ENCODE results near the gene SSU72.

SSU72 gene

GRCh38 chr1:1574721-1575537 lies at the start of gene SSU72:
Gene SSU72, minus strand, starts transcription at chr1:1574863. Its CDS starts 306 bp downstream, at chr1:1574557.
- DNase-seq, result peak; percentile 91

- DNase-seq, result no peak
These were observed 49.2 kb upstream of the SSU72 start for GRCh38 chr1:1623631-1624442.

DNA sequence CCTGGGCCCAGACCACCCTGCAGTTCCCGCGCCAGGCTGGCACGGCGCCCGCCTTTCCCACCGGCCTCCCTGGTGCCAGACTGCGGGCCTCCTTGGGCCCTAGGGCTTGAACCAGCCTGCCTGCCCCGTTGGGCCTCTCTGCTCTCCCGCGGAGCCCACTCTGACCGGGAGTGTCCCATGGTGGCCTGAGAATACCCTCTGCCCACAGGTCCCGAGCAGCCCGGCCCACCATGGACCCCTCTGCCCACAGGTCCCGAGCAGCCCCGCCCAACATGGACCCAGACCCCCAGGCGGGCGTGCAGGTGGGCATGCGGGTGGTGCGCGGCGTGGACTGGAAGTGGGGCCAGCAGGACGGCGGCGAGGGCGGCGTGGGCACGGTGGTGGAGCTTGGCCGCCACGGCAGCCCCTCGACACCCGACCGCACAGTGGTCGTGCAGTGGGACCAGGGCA lies 48.5 kb upstream of the SSU72 start:
- no peak for DNase-seq

DNA sequence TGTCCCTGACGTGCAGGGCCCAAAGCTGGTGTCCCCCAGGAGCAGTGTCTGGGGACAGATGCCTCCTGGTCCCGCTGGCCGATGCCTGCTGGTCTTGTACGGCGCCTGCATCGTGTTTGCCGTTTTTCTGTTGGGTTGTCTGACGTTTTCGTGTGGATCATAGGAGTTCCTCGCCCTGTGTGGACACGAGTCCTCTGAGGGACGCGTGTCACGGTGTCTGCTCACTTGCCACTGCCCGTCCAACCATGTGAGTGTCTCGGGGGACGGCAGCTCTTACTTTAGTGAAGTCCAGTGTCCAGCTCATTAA lies 48.1 kb upstream of the SSU72 start:
- no peak for DNase-seq

DNA sequence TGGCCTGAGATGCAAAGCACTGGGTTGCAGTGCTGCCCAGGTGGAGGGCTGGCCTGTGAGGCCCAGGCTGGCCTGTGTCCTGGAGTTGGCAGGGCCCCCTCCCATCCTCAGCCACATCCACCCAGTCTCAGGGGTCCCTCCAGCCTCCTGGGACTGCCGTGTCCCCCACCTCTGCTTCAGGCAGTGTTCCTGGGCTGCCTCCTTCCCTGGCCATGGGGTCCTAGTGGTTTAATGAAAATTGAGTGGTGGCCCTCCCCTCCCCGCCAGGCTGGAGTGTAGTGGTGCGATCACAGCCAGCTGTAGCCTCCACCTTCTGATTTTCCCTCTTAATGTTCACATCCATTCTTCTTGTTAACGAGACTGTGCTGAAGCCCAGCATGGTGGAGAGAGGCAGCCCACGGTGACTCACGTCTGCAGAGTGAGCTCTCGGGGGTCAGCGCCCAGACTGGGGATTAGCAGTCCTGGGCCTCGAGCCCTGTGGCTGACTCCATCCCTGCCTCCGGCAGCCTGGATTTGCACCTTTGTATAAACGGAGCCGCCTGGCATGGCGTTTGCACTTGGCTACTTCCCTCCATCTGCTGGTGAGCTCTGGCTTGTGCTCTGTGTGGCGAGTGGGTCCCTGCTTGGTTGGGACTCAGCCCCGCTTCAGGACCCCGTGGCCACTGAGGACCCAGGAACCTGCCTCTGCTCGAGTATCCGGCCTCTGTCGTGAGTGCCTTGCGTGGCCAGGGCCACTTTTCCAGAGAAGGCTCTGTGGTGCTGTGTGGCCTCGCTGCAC lies 47.5 kb upstream of the SSU72 start:
- peak; percentile 36 for DNase-seq

- DNase-seq, result no peak
These were observed 46.7 kb upstream of the SSU72 start for GRCh38 chr1:1621173-1622009.

GRCh38 chr1:1620433-1621139 lies 45.9 kb upstream of the SSU72 start:
- DNase-seq, result no peak

- no peak for DNase-seq
These were observed 45.3 kb upstream of the SSU72 start for GRCh38 chr1:1619917-1620361.

GRCh38 chr1:1618396-1619068 lies 43.9 kb upstream of the SSU72 start:
- DNase-seq, result no peak

DNA sequence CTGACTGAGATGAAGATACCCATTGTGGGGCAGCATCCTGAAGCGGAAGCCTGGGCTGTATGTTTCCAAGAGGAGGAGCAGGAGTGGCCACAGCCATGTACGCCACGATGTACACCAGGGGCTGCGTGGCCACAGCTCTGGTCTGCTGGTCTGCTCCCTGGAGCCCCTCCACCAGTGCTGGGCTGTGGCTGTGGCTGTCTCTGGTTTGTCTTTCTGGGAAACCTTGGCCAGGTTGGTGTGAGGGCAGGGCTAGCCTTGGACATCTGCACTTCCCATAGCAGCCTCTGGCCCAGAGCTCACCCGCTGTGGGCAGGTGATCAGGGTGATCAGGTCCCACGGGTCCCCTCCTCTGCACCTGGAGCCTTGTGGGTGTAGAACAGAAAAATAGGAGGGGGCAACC lies 43.3 kb upstream of the SSU72 start:
- DNase-seq, result no peak

DNA sequence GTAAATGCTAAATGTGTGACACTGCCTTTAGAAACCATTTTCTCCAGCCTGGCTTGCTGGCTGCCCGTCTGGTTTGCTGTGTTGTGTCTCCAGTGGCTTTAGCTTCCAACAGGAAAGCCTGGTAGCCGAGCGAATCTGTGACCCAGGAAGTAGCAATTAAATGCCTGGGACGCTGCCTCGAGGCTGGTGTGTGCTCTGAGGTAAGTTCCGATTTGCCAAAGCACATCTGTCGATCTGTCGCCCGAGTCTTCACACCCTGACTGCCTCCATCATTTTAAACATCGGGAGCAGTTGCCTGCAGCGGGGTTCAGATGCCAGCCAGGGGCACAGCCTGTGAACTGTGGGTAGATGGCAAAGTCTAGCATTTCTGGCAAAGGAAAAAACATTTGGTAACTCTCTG lies 42.9 kb upstream of the SSU72 start:
- no peak for DNase-seq

- no peak for DNase-seq
These were observed 42.2 kb upstream of the SSU72 start for GRCh38 chr1:1616838-1617237.

DNA sequence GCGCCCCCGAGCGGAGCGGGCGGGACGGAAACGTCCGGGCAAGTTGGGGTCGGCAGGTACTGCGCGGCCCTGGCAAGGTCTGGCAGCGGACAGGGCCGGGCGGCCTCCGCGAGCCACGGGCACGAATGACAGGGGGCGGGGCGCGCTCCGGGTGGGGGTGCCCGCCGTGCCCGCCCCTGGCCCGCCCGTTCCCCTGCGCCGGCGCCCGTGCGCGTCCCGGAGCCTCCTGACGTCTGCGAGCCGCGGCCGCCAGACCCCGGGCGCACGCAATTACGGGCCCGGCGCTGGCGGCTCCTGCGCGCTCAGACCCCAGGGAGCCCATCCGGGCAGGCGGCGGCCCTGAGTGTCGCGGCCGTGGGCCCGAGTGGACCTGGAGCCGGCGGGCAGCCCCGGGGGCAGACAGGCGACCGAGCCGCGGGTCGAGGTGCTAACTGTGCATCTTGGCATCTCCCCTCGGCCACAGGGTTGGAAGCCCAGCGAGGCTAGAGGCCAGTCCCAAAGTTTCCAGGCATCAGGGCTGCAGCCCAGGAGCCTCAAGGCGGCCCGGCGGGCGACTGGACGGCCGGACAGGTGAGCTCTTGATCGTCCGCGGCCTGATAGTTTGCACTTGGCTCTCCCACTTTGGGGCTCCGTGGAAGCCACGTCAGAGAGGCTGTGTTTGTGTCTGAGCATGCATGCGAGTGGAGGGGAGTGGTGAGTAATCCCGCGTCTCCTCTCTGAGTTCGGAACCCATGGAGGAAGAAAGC lies 41.6 kb upstream of the SSU72 start:
- peak; percentile 18 for DNase-seq

DNA sequence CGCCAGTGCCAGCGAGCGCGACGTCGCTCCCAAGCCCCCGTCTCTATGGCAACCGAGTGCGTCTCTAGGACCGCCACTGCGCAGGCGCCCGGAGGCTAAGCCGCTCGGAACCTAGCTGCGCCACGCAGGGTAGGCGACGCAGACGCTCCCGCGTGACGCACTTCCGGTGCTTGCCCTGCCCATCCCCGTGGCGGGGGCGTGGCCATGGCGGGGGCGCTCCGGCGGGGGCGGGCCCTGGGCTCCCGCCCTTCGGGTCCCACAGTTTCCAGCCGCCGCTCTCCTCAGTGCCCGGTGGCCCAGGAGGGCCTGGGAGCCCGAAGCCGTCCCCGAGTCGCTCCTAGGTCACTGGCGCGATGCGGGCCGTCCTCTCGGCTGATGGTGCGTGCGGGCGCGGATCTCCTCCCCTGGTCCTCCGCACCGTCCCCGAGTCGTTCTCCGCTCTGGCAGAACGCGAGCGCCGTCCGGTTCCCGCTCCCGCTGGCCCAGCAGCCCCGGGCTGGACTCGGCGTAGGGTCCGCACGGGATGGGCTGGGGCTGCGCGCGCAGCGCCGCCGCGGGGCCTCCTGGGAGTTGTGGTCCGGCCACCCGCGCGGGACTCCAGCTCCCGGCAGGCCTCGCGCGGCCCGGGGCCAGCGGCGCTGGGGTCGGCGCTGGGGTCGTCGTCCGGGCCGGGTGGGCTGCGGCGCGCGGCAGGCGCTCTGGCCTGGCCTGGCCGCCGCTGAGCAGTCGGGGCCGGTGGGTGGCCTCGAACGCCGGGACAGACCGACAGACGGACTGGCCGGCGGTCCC lies 40.8 kb upstream of the SSU72 start, which contains the start of gene MIB2:
MIB2 (plus strand) TSS at position 245 of the 789 bp plus-strand sequence. CDS start 7,953 bp downstream, outside the sequence.
- DNase-seq, result peak; percentile 95

DNA sequence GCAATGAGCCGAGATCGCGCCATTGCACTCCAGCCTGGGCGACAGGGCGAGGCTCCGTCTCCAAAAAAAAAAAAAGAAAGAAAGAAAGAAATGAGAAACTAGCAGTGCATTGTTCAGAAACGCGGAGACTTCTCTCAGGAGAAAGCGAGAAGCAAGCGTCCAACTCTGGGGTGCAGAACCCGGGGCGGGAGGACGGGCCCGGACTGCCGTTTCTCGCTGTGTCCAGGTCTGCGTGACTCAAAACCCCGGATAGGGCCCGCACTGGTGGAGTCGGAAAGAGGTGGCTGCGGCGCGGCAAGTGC lies 40.2 kb upstream of the SSU72 start:
- no peak for DNase-seq

- peak; percentile 42 for DNase-seq
These were observed 39.7 kb upstream of the SSU72 start for GRCh38 chr1:1614204-1614953.

GRCh38 chr1:1613509-1614082 lies 38.9 kb upstream of the SSU72 start:
- no peak for DNase-seq

DNA sequence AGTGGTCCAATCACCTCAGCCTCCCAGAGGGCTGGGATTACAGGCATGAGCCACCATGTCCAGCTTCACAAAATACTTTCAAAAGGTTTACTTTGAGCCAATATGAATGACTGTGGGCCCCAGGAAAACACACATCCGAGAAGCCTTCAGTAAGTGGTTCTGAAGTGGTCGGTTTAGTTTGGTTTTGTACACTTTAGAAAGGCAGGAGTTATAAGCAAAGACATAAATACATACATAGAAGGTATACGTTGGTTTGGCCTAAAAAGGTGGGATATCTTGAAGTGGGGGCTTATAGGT lies 37.4 kb upstream of the SSU72 start:
- no peak for DNase-seq

DNA sequence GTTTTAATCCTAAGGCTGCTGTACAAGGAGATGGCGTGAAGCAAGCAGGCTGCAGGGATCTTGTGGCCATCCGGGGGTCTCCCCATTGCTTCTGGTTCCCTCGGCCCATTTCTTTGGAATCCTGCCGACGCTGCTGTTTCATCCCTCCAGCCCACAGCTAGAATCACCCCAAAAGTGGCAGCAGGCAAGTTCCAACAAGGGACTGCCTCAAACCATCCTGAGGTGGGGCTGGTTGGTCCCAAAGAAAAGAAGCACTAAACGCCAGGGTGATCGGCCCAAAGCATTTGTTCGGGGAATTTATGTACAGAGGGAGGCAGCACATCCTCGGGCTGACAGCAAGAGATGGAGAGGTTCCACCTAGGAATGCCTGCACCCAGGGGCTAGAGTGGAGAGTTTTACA lies 36.1 kb upstream of the SSU72 start:
- no peak for DNase-seq
